Liver (tissue), 9 donors: ENCODE results near the gene HES4. TPM values are rescaled to one million over a fixed set of nuclear protein-coding genes. Genes with fewer than 3 reads are reported as not detected.
A peak's percentile ranks its signal among the peaks of the same experiment; 100 is the strongest.

Experiments used
- DNase-seq: peaks from one replicate; pipeline ENCODE4 v3.0.0-alpha.2; 2017; ENCODE audit warnings: low spot score
- H3K27ac ChIP-seq, 2 donors: one replicate each; pipeline ENCODE4 v1.7.0; 2013; ENCODE audit warnings: inconsistent platforms in 2 of 2, low read length in 2 of 2, control low read depth in 1 of 2, low read depth in 1 of 2, mild to moderate bottlenecking in 1 of 2
- H3K27me3 ChIP-seq, 4 donors: one replicate each; pipeline versions ENCODE4 v1.6.1 to v1.7.0; 2013; ENCODE audit warnings: low read length in 3 of 4, inconsistent platforms in 1 of 4, mild to moderate bottlenecking in 1 of 4, moderate library complexity in 1 of 4; ENCODE audit not compliant: control insufficient read depth in 4 of 4, insufficient read depth in 4 of 4
- H3K36me3 ChIP-seq, 4 donors: one replicate each; pipeline versions ENCODE4 v1.6.1 to v1.7.0; 2013; ENCODE audit warnings: low read length in 3 of 4, mild to moderate bottlenecking in 3 of 4, low read depth in 1 of 4, moderate library complexity in 1 of 4; ENCODE audit not compliant: control insufficient read depth in 4 of 4, insufficient read depth in 3 of 4
- H3K4me1 ChIP-seq, 4 donors: one replicate each; pipeline versions ENCODE4 v1.6.1 to v1.7.0; 2013; ENCODE audit warnings: low read length in 3 of 4, mild to moderate bottlenecking in 3 of 4, moderate library complexity in 1 of 4; ENCODE audit not compliant: control insufficient read depth in 4 of 4, insufficient read depth in 4 of 4
- H3K4me3 ChIP-seq, 3 donors: one replicate each; pipeline versions ENCODE4 v1.6.1 to v1.7.0; 2013; ENCODE audit warnings: low read length in 3 of 3, control low read depth in 1 of 3, low read depth in 1 of 3, mild to moderate bottlenecking in 1 of 3
- H3K9ac ChIP-seq, 2 donors: one replicate each; pipeline ENCODE4 v1.7.0; 2013; ENCODE audit warnings: low read length in 2 of 2, mild to moderate bottlenecking in 2 of 2, moderate library complexity in 2 of 2, control low read depth in 1 of 2, low read depth in 1 of 2
- H3K9me3 ChIP-seq, 4 donors: one replicate each; pipeline versions ENCODE4 v1.6.1 to v1.7.0; 2013; ENCODE audit warnings: low read length in 3 of 4; ENCODE audit not compliant: control insufficient read depth in 4 of 4
- ATF3 ChIP-seq: IDR thresholded peaks from 2 replicates; pipeline ENCODE4 v1.6.1; 2016; ENCODE audit warnings: antibody characterized with exemption
- CTCF ChIP-seq: fragments of 150-350 bp; IDR thresholded peaks from 2 replicates; pipeline ENCODE4 v1.5.1; 2017; ENCODE audit warnings: improper control_type of control experiment, low read depth, low read length; ENCODE audit not compliant: missing input control
- EGR1 ChIP-seq, 2 donors: IDR thresholded peaks; 2 replicates each; pipeline ENCODE4 v1.6.1; 2016 to 2018; ENCODE audit warnings: antibody characterized with exemption in 2 of 2, low read depth in 2 of 2
- FOXA1 ChIP-seq: IDR thresholded peaks from 2 replicates; pipeline ENCODE4 v1.6.1; 2016; ENCODE audit warnings: antibody characterized with exemption
- FOXA2 ChIP-seq: IDR thresholded peaks from 2 replicates; pipeline ENCODE4 v1.6.1; 2016; ENCODE audit warnings: antibody characterized with exemption
- GABPA ChIP-seq, 2 donors: IDR thresholded peaks in 1 of 2; conservative IDR thresholded peaks in 1 of 2; 2 replicates each; pipeline ENCODE4 v1.6.1; 2016; ENCODE audit warnings: antibody characterized with exemption in 2 of 2, mild to moderate bottlenecking in 1 of 2, moderate library complexity in 1 of 2
- HNF4A ChIP-seq, 2 donors: conservative IDR thresholded peaks; 2 replicates each; pipeline ENCODE4 v1.6.1; 2016; ENCODE audit warnings: antibody characterized with exemption in 2 of 2, mild to moderate bottlenecking in 2 of 2
- NR2F2 ChIP-seq: IDR thresholded peaks from 2 replicates; pipeline ENCODE4 v1.6.1; 2016; ENCODE audit warnings: antibody characterized with exemption
- RAD21 ChIP-seq, 2 donors: IDR thresholded peaks; 2 replicates each; pipeline ENCODE4 v1.6.1; 2016; ENCODE audit warnings: antibody characterized with exemption in 2 of 2, mild to moderate bottlenecking in 2 of 2
- RXRA ChIP-seq, 2 donors: IDR thresholded peaks; 2 replicates each; pipeline ENCODE4 v1.6.1; 2017 to 2018; ENCODE audit warnings: antibody characterized with exemption in 2 of 2, mild to moderate bottlenecking in 1 of 2
- SP1 ChIP-seq: IDR thresholded peaks from 2 replicates; pipeline ENCODE4 v1.6.1; 2018; ENCODE audit warnings: antibody characterized with exemption, mild to moderate bottlenecking
- TAF1 ChIP-seq: conservative IDR thresholded peaks from 2 replicates; pipeline ENCODE4 v1.6.1; 2016; ENCODE audit warnings: antibody characterized with exemption, mild to moderate bottlenecking
- YY1 ChIP-seq: IDR thresholded peaks from 2 replicates; pipeline ENCODE4 v1.6.1; 2016; ENCODE audit warnings: antibody characterized with exemption, mild to moderate bottlenecking
- WGBS: extraction: QIAGEN DNeasy Blood & Tissue Kit; methylation state at CpG from one replicate; pipeline ENCODE4 v1.1.7; 2013; 5-methylcytosine and 5-hydroxymethylcytosine counted together
- polyA plus RNA-seq, 2 donors: library from polyadenylated mRNA; stranded (reverse) in 1 of 2; unstranded in 1 of 2; fragments of 200-250 nt in 1 of 2; fragments of >200 nt in 1 of 2; fragmentation: Nextera tagmentation in 1 of 2; extraction: Ambion mirVana in 1 of 2; gene quantifications; one replicate each; pipeline versions ENCODE4 v1.2.1 to v1.2.3, GENCODE V29; 2013 to 2015
- total RNA-seq, 2 donors: library from RNA; depleted of rRNA; stranded (reverse); fragments of >200 nt; gene quantifications; one replicate each; pipeline ENCODE4 v1.2.3, GENCODE V29; 2014
- TF ChIP-seq, protein P1 (sequence below): IDR thresholded peaks from 2 replicates; pipeline ENCODE4 v1.6.1; 2016; ENCODE audit warnings: antibody characterized with exemption
- TF ChIP-seq, protein P2 (sequence below): IDR thresholded peaks from 2 replicates; pipeline ENCODE4 v1.6.1; 2016; ENCODE audit warnings: antibody characterized with exemption
- donor health status: healthy.
- donor health status: healthy.
- donor health status: healthy.
- donor health status: healthy.
- donor health status: healthy.

Gene HES4
- total and polyA plus RNA-seq, 4 donors, result 0.93 to 1.9 (median 1.7) TPM

GRCh38 chr1:958823-959730, 40.8 kb downstream of the HES4 start, which contains the start of gene NOC2L:
Gene NOC2L, minus strand, starts transcription at chr1:959256. Its CDS starts 16 bp downstream, at chr1:959240.
- peak; percentile 99 for DNase-seq
- Histone ChIP-seq H3K9ac (peak within 1 kb of the TSS; percentile 56 to 75), H3K36me3 (peaks cover 8 to 26% (median 14%) of the 10 kb centered on the region in 4 donors), H3K4me1 (peaks cover 13 to 33% (median 20%) of the 10 kb centered on the region in 4 donors), H3K4me3 (peak within 1 kb of the TSS; percentile 93 to 99 (median 94)), H3K27me3 (no peaks in the 10 kb centered on the region), H3K27ac (peak within 1 kb of the TSS; percentile 62 to 71), H3K9me3 (no peaks in the 10 kb centered on the region)
- WGBS, result 7% methylated on average over 101 of the region's 101 CpGs
- TF ChIP-seq GABPA (IDR thresholded peaks at IDR 0.05 in 1 of 2, conservative IDR thresholded peaks at IDR 0.05 in 1 of 2) (peak; percentile 74 to 93), ATF3 (no peak), CTCF (no peak), RAD21 (IDR thresholded peaks at IDR 0.05) (no peak), HNF4A (conservative IDR thresholded peaks at IDR 0.05) (no peak), YY1 (peak; percentile 96)

GRCh38 chr1:956636-957035, 43.3 kb downstream of the HES4 start:
- WGBS, result 98% methylated on average over 11 of the region's 11 CpGs
- Histone ChIP-seq H3K36me3 (peaks cover 18 to 50% (median 21%) of the 10 kb centered on the region in 4 donors), H3K9me3 (no peaks in the 10 kb centered on the region), H3K27ac (no peak overlapping the region), H3K4me1 (peaks cover 11 to 32% (median 20%) of the 10 kb centered on the region in 4 donors), H3K9ac (no peak overlapping the region), H3K27me3 (no peaks in the 10 kb centered on the region), H3K4me3 (no peak overlapping the region)
- TF ChIP-seq HNF4A (conservative IDR thresholded peaks at IDR 0.05), result no peak
- no peak for TF ChIP-seq FOXA1
- no peak for TF ChIP-seq GABPA (IDR thresholded peaks at IDR 0.05 in 1 of 2, conservative IDR thresholded peaks at IDR 0.05 in 1 of 2)
- TF ChIP-seq NR2F2, result no peak
- TF ChIP-seq TAF1, result no peak
- no peak for TF ChIP-seq RAD21 (IDR thresholded peaks at IDR 0.05)
- TF ChIP-seq, protein P1, sequence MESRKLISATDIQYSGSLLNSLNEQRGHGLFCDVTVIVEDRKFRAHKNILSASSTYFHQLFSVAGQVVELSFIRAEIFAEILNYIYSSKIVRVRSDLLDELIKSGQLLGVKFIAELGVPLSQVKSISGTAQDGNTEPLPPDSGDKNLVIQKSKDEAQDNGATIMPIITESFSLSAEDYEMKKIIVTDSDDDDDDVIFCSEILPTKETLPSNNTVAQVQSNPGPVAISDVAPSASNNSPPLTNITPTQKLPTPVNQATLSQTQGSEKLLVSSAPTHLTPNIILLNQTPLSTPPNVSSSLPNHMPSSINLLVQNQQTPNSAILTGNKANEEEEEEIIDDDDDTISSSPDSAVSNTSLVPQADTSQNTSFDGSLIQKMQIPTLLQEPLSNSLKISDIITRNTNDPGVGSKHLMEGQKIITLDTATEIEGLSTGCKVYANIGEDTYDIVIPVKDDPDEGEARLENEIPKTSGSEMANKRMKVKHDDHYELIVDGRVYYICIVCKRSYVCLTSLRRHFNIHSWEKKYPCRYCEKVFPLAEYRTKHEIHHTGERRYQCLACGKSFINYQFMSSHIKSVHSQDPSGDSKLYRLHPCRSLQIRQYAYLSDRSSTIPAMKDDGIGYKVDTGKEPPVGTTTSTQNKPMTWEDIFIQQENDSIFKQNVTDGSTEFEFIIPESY, result no peak
- TF ChIP-seq SP1, result no peak
- TF ChIP-seq FOXA2, result no peak
- no peak for TF ChIP-seq EGR1 (IDR thresholded peaks at IDR 0.05; ENCODE audit: low read depth in 2 of 2)
- no peak for TF ChIP-seq CTCF
- no peak for TF ChIP-seq RXRA (IDR thresholded peaks at IDR 0.05)
- TF ChIP-seq, protein P2, sequence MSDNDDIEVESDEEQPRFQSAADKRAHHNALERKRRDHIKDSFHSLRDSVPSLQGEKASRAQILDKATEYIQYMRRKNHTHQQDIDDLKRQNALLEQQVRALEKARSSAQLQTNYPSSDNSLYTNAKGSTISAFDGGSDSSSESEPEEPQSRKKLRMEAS, result no peak
- no peak for TF ChIP-seq ATF3
- no peak for DNase-seq
